CD4-positive, alpha-beta T cell treated with Interleukin-17A for 1 hour (primary cell): ENCODE results near the gene CHMP4A.

Experiments
- DNase-seq: peaks from one replicate; pipeline ENCODE4 v3.0.0-alpha.2; 2020

Gene CHMP4A

GRCh38 chr14:24194873-24195185, 18.5 kb downstream of the CHMP4A start:
- no peak for DNase-seq

GRCh38 chr14:24194186-24194872, 19.0 kb downstream of the CHMP4A start:
- DNase-seq, result no peak

GRCh38 chr14:24192933-24193332, 20.4 kb downstream of the CHMP4A start:
- DNase-seq, result no peak

GRCh38 chr14:24190416-24190815, 22.9 kb downstream of the CHMP4A start:
- DNase-seq, result no peak

GRCh38 chr14:24189460-24189859, 23.8 kb downstream of the CHMP4A start:
- DNase-seq, result no peak

- DNase-seq, result no peak
These were observed 24.3 kb downstream of the CHMP4A start for GRCh38 chr14:24189059-24189375.

- DNase-seq, result peak; percentile 97
These were observed 24.8 kb downstream of the CHMP4A start, which contains the start of gene IPO4 for GRCh38 chr14:24188251-24189058. Gene IPO4, minus strand, starts transcription at chr14:24188816. Its CDS starts 29 bp downstream, at chr14:24188787.

GRCh38 chr14:24187539-24187915, 25.8 kb downstream of the CHMP4A start:
- no peak for DNase-seq

GRCh38 chr14:24186831-24187538, 26.3 kb downstream of the CHMP4A start:
- no peak for DNase-seq

- DNase-seq, result no peak
These were observed 27.5 kb downstream of the CHMP4A start for GRCh38 chr14:24185741-24186140.

- no peak for DNase-seq
These were observed 28.3 kb downstream of the CHMP4A start for GRCh38 chr14:24185026-24185425.

GRCh38 chr14:24184104-24184970, 29.0 kb downstream of the CHMP4A start:
- DNase-seq, result no peak

GRCh38 chr14:24183014-24183481, 30.2 kb downstream of the CHMP4A start:
- no peak for DNase-seq

GRCh38 chr14:24182110-24182882, 31.0 kb downstream of the CHMP4A start:
- no peak for DNase-seq

- no peak for DNase-seq
These were observed 31.8 kb downstream of the CHMP4A start for GRCh38 chr14:24181371-24182077.

GRCh38 chr14:24179961-24180796, 33.1 kb downstream of the CHMP4A start:
- DNase-seq, result no peak

GRCh38 chr14:24179294-24179960, 33.9 kb downstream of the CHMP4A start:
- no peak for DNase-seq

GRCh38 chr14:24178399-24179178, 34.7 kb downstream of the CHMP4A start:
- DNase-seq, result no peak

- DNase-seq, result no peak
These were observed 35.4 kb downstream of the CHMP4A start for GRCh38 chr14:24177891-24178290.
